ENCODE data around the gene DMBT1.

The DMBT1 gene

DNA sequence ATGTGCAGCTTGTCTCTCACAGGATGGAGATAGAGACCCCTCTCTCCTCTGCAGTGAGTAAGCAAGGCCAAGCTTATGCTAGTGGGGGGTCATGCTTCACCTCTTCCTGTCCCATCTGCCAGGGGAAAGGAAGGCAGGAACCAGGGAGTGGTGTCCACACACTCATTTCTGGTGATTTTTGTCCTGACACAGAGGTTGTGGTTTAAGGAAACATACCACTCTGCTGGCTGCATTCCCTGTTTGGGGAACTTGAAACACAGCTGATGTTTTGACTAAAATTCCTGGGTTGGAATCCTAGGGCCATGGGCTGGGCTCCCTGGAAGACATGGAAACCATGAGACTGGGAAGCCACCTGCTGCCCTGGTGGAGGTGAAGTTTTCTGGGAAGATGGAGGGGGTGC lies 117.7 kb downstream of the DMBT1 start:
- no peak for DNase-seq

DNA sequence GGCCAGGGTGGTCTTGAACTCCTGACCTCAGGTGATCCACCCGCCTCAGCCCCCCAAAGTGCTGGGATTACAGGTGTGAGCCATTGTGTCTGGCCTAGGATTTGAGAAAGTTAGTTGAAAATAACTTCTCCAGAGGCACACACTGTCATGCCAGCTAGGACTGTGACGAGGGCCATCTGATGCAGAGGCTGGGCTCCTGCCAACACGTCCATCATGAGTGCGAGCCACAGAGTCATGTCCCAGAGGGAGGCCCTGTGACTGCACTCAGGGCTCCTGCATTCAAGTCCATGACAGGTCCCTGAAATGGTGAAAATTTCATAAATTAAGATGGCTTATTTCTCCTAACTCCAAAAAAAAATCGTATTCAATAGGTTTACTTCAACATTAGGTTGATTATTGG lies 122.0 kb downstream of the DMBT1 start:
- DNase-seq = no peak

- no peak for DNase-seq
Measured at GRCh38 chr10:122688293-122688989, 127.9 kb downstream of the DMBT1 start.

GRCh38 chr10:122689146-122689820 lies 128.7 kb downstream of the DMBT1 start:
- no peak for DNase-seq

DNA sequence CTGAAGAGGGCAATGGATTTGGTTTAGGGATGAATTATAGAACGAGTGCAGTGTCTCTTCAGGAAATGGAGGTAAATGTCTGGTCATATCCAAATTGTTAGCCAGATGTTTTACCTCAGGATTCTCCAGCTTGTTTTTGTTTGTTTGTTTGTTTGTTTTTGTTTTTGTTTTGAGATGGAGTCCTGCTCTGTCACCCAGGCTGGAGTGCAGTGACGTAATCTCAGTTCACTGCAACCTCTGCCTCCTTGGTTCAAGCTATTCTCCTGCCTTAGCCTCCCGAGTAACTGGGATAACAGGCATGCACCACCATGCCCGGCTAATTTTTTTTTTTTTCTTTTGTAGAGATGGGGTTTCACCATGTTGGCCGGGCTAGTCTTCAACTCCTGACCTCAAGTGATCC lies 132.2 kb downstream of the DMBT1 start:
- no peak for DNase-seq
